GM18526 (cell line): ENCODE data around the gene BUD31.

ENCODE experiments used
- POLR2A ChIP-seq: IDR thresholded peaks from 3 replicates; pipeline ENCODE4 v1.6.1; 2011; ENCODE audit not compliant: insufficient read length; ENCODE audit errors: extremely low read depth

Gene BUD31

DNA sequence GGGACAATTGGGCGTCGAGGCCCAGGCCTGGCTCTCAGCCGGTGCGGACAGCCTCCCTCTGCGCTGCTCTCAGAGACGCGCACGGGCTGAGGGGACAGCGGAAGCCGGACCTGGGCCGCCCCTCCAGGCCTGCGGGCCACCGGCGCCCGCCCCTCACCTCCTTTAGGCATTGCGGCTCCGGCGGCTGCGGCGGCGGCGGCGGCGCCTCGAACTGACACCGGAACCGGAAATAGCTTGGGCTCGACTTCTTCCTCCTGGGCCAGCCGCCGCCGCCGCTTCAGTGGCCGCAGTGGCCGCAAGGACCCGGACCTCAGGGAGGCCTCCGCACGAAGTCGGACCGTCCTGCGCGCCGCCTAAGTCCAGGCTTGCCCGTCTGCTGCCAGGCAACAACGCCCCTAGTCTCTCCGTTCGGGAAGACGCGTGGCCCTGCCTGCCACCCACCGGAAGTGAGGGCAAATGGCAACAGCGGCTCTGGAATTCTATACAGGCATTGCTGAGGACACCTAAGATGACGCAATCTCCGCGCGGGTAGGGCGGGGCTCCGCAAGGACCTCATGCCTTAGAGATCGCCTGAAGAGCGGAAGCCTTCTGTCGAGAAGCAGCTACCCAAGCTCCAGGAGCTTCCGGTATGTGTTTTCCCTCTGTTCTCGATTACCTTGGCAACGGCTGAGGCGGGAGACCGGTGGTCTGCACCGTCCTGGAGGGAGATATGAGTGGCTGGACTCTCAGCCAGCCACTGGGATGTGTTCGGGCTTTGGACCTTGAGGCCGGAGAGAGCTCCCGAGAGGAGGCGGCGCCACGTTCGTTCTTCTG lies at the start of gene BUD31, which contains the start of gene PDAP1:
Gene BUD31 (plus strand): TSS at position 591 of the 813 bp plus-strand sequence. CDS start 2,124 bp downstream, outside the sequence.
Gene PDAP1 (minus strand): TSS at position 219 of the 813 bp plus-strand sequence. CDS start 49 bp downstream, at position 170.
- TF ChIP-seq POLR2A = peak; percentile 94

DNA sequence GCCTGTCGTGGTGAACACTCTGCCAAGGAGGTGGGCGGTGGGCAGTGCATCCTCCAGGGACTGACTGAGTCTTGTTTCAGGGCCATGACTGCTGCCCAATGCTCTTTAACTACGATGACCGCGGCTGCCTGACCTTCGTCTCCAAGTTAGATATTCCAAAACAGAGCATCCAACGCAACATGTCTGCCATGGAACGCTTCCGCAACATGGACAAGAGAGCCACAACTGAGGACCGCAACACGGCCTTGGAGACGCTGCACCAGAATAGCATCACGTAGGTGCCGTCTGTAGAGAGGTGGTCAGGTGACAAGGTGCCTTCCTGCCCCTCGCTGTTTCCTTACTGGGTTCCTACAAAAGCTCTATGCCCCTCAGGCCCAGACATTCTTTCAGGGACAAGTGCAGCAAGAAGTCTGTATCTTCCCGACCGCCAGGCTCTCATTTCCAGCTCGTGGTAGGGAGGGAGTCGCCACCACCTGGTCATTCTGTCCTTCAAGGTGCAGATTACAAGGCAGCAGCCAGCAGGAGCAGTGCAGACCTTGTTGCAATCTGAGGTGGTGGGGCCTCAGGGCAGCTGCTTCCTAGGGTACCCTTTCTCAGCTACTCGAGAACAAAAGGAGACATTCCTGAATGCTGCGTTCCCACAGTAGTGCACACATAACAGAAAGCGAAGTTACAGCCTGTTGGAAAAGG lies 49.2 kb upstream of the BUD31 start:
- TF ChIP-seq POLR2A = no peak

DNA sequence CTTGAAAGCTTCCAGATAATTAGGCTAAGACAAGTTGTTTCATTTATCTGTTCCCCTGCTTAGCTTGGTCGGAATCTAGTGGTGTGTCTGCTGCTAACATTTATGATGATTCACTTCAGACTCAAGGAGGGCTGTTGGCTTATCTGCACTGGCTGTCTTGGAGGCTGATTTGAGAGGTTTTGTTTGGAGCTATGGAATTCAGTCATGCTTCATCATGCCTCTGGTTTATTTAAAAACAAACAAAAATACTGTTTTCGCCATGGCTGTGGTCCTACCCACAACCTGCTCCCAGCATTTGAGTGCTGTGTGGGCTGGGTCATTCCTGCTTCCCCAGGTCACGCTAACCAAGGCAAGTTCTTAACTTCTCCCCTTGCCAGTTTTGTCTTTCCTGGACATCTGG lies 46.0 kb upstream of the BUD31 start:
- TF ChIP-seq POLR2A = no peak

DNA sequence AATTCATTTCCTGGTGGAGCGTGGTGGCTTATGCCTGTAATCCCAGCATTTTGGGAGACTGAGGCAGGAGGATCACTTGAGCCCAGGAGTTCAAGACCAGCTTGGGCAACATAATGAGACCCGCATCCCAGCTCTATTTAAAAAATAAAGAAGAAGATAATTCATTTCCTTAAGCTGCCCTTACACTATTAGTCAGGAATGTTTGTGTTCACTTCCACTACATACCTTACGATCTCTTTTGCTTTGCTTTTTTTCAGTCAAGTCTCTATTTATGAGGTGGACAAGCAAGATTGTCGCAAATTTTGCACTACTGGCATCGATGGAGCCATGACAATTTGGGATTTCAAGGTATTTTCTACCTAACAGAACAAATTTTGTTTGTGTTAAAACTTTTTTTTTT lies 45.5 kb upstream of the BUD31 start:
- TF ChIP-seq POLR2A = no peak

DNA sequence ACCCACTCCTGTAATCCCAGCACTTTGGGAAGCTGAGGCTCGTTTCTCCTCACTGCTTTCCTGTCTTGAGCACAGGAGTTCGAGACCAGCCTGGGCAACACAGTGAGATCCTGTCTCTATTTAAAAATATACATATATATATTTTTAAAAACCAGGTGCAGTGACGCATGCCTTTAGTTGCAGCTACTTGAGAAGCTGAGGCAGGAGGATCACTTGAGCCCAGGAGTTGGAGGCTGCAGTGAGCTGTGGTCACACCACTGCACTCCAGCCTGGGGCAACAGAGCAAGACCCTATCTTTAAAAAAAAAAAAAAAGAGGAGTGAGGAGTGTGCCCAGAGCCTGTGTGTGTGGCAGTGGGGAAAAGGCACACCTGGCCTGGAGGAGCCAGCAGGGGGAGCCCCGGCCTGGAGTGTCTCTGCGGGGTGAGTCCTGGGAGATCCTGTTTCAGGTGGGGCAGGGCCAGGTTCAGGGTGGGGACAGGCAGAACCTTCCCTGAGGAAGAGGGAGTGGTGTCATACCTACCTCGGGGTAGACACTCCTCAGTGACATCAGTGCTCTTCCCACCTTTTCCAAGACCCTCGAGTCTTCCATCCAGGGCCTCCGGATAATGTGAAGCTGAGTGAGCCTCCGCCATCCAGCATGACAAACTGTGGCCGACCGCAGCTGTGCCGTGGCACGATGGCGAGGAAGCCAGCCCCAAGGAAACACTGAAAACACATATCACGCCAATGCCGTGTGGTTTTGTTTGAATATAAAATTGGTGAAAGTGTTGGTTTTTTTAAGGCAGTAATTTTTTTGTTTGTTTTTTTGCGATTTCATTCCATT lies 43.2 kb upstream of the BUD31 start:
- no peak for TF ChIP-seq POLR2A

DNA sequence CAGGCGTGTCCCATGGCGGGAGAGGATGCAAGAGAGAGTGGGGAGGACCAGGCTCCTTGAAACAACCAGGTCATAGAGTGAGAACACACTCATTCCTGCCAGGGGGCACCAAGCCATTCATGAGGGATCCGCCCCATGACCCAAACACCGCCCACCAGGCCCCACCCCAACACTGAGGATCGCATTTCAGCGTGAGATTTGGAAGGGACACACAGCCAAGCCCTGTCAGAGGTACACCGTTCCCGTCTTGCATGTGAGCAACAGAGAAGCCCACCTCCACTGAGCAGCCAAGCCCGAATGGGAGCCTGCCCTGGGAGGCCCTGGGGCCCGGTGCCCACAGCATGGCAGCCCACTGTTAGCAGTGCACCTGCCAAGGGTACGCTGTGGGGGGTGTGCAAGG lies 42.1 kb upstream of the BUD31 start:
- TF ChIP-seq POLR2A = no peak

DNA sequence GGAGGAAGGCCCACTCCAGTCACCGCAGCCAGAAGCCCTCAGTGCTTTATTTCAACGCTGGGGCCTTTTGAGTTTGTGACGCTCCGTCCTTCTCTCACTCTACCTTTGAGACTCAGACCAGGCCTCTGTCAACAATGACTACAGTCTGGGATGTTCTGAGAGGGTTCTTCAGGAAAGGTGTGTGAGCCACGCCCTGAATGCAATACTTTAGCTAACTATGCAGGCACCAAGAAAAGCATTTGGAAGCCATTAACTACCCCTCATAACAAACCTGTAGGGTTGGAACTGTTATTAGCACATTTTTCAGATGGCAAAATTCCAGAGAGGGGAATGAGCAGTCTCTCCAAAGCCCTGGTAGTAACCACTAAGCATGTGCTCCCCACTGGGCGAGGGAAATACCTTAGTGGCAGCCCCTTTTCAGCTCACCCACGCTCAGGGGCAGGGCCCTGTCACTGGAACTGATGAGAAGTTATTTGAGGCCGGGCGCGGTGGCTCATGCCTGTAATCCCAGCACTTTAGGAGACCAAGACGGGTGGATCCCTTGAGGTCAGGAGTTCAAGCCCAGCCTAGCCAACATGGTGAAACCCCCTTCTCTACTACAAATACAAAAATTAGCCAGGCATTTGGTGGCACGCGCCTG lies 39.9 kb upstream of the BUD31 start:
- TF ChIP-seq POLR2A = no peak

DNA sequence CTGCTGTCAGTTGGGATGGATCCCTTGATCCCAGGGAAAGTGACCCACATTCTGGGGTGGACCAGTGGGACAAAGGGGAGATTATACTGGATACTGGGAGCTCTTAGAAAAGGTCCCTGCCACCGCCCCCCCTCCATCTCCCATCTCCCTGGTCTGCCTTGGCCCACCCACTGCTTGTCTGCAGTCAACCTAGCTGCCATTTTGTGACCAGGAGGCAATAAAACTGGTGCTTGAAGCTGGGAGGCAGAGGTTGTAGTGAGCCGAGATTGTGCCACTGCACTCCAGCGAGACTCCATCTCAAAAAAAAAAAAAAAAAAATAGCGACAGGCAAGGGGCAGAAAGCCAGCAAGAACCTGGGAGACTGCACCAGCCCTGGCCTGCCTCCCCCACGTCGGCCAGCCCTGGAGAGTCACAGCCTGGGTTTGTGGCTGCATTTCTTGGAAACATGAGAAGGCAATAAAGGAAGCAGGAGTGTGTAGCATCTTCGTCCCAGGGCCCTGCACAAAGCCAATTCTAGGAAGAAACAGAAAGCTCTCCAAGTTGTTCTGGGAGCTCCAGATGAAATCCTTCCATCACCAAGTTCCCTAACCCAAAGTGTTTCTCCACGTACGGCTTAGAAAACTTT lies 38.9 kb upstream of the BUD31 start:
- TF ChIP-seq POLR2A = no peak

DNA sequence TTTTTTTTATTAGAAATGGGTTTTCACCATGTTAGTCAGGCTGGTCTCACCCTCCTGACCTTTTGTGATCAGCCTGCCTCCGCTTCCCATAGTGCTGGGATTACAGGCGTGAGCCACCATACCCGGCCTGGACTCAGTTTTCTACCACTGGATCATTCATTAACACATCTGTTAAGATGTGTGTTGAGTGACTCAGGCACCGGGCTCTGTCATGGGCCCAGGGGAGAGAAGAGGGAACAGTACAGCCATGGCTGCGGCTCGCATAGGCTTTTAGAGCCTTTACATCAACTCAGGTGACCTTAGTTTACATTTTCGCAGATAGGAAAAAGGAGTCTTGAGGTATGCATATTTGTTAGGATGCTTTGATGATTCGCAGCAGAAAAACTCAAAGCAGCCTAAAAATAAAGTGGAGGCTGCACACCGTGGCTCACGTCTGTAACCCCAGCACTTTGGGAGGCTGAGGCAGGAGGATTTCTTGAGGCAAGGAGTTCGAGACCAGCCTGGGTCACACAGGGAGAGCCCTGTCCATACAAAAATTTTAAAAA lies 37.3 kb upstream of the BUD31 start:
- TF ChIP-seq POLR2A = no peak

DNA sequence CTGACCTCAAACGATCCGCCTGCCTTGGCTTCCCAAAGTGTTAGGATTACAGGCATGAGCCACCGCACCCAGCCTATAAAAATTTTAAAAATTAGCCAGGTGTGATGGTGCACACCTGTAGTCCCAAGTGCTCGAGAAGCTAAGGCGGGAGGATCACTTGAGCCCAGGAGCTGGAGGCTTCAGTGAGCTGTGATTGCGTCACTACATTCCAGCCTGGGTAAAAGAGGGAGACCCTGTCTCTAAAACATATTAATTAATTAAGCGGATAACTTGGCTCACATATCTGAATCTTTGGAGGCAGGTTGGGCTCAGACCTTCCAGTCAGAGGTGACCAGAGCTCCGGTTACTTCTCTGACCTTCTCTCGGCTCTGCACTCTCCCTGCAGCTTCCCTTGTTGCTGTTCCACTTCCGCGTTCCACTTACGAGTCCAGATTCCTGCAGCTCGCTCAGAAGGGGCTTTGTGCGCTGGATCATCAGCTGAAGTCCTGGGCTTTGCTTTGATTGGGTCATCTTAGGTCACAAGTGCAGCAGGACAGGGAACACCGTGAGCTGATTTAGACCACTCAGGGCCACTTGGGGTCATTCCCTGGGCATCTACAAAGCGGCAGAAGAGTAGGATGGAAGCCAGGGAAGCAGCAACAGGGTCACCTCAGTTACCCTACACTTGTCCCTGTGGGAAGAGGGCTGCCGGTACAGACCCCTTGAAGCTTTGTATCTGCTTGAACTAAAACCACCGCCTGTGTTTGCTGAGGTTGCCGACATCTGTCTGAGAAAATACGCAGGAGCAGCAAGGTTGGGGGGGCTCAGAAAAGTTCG lies 36.3 kb upstream of the BUD31 start:
- no peak for TF ChIP-seq POLR2A

DNA sequence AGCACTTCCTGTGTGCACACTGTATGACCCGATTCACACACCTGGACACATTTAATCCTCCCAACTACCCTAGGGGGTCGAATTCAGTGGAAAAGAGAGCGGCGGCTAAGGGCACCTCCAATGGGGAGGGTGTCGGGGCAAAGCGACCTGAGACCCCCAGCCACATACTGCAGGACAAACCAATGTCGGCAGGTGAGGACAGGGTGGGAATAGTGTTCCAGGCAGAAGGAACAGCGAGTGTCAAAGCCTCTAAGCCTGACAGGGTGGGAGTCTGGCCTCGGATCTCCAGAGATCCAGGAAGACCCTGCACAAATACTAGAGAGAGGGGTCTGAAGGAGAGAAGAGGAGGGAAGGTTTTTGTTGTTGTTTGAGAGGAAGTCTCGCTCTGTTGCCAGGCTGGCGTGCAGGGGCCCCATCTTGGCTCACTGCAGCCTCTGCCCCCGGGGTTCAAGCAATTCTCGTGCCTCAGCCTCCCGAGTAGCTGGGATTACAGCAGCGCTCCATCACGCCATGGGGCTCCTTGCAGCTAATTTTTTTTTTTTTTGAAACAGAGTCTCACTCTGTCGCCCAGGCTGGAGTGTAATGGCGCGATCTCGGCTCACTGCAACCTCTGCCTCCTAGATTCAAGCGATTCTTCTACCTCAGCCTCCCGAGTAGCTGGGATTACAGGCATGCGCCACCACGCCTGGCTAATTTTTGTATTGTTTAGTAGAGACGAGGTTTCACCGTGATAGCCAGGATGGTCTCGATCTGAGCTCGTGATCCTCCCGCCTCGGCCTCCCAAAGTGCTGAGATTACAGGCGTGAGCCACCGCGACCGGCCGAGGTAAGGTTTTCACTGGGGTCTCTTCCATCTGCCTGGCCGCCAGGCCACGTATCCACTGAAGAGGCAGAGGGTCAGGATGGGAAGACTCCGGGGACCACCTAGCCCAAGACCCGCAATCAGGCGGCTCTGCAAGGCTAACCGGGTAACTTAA lies 35.4 kb upstream of the BUD31 start:
- TF ChIP-seq POLR2A = no peak
